Iris pigment epithelial cell (primary cell): ENCODE data around the gene RASSF4.

ENCODE experiments used
- DNase-seq: peaks from one replicate; pipeline ENCODE4 v3.0.0-alpha.2; 2011; ENCODE audit warnings: low read depth

Gene RASSF4

DNA sequence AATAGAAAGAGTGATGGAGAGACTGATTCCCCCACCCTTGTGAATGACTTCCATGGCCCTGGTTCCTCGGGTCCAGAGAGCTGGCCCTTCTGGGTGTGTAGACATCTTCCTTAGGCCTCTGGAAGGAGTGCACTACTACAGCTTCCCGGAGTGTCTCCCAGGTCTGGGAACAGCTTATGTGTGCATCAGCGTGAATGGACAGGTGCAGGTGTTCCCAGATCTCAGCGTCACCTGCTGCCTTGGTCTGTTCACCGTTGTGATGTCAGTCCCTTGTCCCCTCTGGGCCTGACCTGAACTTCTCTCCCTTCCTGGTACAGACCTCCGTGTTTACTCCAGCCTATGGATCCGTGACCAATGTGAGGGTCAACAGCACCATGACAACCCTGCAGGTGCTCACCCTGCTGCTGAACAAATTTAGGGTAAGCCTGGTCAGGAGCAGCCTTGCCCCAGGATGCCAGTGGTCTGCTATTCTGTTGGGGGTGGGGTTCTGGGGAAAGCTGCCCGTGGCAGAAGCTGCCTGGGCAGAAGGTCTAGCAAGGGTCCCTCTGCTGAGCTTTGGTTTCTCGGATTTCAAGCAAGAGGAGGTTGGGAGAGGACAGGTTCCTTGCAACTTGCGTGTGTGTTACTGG is 29.5 kb downstream of the RASSF4 start:
- no peak for DNase-seq

DNA sequence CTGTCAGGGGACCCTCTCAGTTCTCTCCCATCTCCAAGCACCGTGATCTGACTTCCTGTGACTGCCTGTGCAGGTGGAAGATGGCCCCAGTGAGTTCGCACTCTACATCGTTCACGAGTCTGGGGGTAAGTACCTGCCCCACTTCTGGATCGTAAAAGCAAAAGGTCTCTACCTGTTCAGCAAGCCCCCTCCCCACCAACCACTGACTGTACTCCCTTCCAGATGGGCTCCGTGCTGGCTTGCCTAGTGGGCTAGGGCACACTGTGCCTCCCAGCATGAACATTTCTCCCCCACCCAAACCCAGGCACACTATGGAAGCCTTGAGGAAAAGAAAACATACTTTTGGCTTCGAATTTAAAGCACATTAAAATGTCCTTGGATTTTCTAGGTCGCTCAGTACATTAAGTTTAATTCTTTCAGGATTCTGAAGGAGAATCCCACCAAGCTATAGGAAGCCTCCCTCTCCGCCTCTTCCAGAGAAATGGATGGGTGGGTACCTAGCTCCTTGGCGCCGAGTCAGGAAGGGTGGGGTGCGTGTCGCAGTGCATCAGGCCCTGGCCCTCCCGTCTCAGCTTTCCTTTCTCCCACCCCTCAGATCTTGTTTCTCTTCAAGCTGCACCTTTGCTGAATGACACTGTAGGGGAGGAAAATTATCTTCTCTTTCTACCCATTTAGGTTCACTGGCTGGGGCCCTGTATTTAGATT is 30.1 kb downstream of the RASSF4 start:
- DNase-seq = no peak

DNA sequence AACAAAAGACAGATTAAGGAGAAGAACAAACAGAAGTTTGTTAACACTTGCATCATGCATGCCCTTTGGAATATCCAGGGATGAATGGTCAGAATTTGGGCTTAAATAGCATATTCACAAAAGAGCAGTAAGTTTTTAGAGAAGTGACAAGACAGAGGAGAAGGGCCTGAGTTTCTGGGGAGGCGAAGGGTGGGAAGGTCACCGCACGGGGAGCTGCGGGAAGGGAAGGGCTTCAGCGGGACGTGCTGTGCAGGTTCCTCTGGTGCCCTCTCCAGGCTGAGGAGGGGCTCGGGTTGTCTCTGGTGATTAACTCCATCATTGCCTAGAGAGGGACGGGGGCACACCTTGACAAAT is 30.7 kb downstream of the RASSF4 start:
- DNase-seq = no peak

DNA sequence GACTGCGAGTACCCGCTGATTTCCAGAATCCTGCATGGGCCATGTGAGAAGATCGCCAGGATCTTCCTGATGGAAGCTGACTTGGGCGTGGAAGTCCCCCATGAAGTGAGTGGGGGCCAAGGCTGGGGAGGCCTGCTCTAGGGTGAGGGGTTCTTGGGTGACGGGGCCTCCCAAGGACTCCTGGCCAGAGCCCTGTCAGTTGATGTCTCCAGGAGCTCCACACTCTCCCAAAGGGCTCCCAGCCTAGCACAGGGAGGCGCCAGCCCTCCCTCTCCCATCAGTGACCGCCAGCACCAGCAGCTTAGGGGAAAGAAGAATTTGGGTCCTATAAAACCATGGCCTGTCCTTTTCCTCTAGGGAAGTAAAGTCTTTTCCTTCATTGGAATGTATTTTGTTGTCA is 31.4 kb downstream of the RASSF4 start:
- DNase-seq = no peak

DNA sequence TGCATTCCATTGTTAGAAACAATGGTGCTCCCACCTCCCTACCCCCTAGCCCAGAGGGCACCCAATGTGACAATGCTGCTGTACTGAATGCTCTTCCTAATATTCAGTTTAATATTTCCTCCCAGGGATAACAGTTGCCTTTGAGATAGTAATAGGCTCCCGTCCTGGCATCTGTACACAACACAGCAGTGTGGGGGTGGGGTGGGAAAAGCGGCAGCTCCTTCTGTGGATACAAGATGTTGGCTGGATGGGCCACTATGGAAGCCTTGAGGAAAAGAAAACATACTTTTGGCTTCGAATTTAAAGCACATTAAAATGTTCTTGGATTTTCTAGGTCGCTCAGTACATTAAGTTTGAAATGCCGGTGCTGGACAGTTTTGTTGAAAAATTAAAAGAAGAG is 32.0 kb downstream of the RASSF4 start:
- DNase-seq = no peak

DNA sequence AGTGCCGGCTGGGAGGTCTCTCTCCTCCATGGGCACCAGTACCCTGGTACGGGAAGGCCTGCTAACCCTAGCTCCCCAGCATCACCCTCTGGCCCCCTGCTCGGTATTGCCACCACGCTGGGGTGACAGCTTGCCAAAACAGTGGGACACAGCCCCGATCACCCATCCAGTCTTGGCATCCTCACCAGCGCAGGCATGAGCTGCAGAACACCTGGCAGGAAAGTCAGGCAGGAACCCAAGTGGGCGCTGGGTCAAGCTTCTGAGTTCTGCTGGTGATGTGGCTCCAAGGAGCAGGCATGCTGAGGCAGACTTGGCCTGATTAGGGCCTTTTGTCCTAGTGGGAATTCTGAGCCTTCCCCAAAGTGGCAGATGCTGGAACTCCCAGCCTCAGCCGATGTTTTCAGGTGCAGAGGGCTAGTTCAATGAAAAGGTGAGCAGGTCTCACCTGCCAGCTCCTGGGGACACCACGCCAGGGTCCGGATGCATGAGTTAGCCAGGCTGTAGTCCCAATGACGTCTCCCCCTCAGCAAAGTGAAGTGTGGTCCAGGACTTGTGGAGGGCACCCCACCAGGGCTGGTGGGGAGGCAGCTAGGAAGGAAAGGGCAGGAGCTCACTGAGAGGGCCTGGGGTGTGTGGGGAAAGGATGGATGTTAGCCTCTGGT is 32.6 kb downstream of the RASSF4 start:
- DNase-seq = no peak

DNA sequence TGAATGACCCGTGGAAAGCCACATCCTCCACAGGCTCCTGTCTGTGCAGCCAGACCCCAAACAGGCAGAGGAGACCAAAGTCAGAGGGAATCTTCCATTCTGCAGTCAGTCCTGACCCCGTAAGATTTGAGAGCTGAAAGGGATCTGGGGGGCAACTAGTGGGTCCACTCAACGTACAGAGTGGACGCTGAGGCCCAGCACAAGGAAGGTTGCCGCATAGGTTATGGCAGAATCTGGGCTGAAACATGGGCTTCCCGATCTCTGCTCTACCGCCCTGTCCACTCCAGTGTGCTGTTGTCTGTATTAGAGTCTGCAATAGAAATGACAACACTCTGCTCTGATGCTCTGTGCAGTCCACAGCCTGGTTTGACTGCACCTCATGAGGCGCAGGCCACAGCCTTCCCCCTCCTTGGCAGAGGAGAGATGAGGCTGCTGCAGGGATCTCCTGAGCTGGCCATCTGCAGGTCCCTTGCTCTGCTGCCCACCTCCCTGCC is 33.2 kb downstream of the RASSF4 start:
- no peak for DNase-seq

DNA sequence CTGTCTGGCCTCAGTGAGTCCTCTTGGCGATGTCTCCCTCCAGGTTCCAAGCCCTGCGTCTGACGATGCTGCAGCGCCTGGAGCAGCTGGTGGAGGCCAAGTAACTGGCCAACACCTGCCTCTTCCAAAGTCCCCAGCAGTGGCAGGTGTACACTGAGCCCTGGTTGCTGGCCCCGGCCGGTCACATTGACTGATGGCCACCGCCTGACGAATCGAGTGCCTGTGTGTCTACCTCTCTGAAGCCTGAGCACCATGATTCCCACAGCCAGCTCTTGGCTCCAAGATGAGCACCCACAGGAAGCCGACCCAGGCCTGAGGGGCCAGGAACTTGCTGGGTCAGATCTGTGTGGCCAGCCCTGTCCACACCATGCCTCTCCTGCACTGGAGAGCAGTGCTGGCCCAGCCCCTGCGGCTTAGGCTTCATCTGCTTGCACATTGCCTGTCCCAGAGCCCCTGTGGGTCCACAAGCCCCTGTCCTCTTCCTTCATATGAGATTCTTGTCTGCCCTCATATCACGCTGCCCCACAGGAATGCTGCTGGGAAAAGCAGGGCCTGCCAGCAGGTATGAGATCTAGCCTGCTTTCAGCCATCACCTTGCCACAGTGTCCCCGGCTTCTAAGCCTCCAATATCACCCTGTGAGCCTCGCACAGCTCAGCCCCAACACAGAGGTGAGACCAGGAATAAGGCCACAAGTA is 33.8 kb downstream of the RASSF4 start:
- no peak for DNase-seq

DNA sequence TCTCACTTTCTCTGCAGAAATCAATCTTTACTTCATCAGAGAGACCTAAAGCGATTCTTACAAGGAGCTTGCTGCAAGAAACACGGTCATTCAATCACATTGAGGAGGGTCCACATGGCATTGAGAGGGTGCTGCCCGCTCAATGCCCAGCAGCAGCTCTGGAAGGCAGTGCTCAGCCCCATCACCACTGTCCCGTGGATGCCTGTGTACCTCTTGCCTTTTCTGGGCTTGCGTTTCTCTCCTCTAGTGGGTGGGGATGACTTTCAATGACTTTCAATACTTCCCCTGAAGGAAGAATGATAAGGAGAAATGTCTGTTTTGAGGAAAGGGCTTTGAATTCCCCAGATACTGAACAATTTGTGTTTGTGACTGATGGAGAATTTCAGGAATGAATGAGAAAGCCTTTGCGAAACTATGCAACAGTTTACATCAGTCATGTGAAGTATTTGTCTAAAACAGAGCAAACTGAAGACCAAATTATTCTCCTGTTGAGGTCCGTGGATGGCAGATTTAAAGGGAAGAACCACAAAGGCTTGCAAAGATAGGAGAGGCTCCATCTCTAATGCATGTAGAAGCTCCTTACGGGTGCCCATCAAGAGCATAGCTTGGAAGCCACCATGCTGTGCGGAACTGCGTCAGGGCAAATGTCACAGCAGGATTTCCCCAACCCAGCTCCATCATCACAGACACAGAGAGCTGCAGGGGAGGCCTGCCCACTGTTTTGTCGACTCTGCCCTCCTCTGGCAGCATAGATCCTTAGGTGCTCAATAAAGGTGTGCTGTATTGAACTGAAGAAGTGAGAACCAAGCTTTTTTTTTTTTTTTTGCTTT is 34.5 kb downstream of the RASSF4 start:
- DNase-seq = peak; percentile 88

DNA sequence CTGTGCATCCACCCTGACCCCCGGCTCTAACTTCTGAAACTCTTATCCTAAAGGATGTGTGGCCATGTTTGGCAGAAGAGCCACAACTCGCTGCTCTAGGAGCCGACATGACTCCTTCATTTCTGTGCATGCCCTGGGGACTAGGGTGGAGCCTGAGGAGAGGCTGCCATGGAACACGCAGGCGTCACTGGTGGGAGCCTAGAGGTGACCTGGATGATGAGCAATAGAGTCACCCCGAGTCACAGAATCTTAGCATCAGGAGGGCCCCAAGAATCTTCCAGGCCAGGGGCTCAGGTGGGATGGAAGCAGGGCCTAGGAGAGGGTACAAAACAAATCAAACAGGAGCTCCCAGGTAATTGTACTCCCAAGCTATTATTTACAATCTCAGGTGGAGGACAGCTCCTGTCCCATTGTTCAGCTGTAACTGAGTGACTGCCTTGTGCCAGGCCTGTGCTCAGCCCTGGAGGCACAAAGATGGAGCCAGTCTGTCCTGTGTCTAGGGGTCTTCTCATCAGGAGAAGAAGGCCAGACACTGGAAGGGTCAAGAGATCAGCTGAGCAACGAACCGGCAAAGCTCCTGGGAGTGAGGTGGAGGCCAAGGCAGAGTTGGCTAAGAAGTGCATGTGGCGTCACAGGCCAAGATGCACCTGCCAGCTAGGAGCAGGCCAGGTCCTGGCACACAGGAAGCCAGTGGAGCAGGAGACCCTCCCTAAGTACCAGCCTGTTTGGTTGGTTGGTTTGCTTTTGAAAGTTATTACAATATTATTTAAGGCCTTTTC is 35.3 kb downstream of the RASSF4 start:
- DNase-seq = no peak

DNA sequence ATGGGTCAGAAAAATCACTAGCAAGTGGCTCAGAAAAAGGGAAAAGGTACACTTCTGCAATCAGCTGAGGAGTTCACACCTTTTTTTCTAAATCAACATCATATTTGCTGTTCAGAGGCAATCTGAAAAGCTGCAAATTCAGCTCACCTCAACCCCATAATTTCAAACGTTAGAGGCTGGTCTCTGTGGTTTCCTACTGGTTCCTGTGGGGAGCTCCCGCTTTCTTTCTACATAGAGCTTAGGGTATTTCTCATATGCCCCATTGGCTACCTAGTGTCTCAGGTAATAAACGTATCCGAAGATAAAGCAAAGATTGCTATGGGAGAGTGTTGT is 35.9 kb downstream of the RASSF4 start:
- DNase-seq = no peak

DNA sequence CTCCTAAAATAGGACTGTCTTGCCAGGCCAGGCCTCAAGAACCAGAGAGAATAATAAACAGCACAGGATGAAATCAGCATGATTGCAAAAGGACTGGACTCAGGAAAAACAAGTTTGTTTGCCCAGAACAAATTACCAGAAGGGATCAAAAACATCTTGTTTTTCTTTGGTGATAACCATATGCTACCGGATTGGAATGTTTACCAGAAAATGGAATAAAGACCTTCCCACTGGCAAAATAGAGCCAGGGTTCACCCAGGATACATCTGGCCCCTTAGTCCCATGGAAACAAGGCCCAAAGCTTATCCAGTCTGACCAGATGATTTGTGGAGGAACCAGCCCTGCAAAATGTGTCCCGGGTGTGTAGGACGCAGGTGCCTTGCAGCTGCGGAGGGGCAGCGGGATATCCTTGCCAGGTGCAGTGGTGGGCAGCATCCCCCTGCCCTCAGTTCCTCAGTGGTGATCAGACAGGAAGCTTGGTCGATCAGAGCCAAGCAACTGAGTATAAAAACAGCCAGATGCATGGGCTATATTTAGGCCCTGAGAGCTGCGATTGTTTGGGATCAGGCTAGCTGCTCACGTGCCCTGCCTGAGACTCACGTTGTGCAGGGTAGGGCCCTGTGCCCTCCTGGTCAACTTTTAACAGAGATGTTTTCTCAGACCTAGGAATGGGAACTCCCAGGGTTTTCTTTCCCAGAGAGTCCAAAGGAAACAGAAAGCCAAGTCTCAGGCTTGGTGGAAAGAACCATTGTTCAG is 36.5 kb downstream of the RASSF4 start:
- DNase-seq = peak; percentile 90

DNA sequence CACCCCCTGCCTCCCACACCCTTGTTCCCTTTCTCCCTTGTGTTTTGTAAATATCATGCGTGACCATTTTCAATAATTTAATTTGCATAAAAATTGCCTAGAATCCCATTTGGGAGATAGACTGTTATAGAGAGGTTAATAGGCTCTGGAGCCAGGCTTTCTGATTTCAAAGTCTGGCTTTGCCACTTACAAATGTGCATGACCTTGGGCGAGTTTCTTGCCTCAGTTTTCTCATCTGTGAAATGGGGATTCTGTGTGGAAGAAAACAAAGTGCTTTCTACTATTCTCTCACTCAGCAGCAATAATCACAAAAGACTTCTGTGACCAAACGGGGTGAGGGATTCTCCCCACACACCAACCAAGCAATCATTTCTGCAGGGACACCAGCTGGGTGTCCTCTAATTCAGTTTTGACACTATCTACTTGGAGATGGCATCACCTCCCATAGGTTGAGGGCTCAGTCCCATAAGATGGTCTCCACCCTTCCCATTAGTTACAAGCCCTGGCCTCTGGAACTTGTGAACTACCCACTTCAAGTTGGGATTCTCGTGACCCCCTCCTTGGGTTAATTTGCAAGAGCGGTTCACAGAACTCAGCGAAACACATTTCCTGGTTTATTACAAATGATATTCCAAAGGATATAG is 37.6 kb downstream of the RASSF4 start:
- DNase-seq = no peak

DNA sequence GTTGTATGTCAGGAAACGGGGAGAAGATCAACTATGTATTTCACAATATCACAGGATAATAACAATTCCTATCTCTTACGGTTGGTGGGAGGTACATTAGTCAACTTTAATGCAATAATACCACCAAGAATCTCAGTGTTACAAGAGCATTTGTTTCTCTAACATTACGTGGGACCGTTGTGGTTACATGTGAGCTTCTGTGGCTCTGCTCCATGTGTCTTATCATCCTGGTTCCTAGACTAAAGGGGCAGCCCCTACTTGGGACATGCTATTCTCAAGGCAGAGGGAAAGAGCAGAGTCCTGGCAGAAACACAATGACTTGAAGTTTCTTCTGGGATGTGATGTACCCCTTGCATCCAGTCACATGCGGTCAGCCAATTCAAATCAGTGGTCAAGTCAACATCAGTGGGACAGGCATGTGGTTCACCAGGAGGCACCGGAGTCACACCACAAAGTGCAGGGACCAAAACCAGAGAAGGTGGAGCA is 38.6 kb downstream of the RASSF4 start:
- DNase-seq = peak; percentile 95

DNA sequence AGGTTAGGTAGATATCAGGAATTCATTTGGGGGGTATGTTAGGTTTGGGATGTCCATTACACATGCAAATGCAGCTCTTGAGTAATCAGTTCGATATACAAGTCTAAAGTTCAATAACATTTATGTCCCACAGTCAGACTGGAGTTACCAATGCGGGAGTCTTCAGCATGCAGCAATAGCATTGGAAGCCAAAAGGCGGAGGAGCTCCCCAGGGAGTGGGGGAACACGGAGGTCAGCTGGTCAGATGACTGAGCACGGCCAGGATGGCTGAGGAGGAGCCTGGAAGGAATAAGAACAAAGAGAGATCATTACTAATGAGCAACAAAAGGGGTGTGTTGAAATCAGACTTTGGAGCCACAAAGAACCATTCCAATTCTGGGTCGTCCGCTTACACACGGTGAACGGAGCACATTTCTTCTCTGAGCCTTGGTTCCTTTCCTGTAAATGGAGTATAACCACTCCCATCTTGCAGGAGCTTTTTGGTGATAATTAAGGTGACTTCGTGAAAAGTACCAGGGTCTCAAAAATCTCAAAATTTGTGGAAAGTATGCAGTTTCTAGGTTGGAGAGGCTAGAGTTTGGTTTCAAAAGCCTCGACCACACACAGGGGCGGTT is 40.6 kb downstream of the RASSF4 start:
- peak; percentile 86 for DNase-seq

DNA sequence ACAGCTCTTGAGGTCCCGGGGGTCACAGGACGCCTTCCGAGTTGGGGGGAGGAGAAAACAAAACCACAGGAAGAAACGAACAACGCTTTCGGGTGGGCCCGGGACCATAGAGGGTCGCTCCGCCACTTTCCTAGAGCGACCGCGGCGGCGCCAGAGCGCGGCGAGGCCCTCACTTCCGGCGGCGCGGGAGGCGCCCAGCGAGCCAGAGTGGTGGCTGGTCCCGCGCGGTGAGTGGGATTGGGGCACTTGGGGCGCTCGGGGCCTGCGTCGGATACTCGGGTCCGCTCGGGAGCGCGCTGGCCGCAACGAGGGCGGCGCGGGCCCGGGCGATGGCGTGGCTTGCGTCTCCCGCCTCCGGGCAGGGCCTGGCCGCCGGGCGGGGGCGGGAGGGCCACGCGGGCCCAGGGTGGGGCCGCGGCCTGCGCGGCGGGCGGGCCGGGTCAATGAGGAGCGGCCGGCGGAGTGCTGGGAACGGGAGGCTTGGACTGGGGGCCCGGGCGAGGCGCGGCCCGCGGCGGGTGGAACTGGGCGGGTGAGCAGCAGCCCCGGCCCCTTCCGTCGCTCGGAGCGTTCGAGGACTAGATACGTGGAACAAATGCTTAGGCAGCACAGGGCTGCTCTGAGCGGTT is 41.3 kb downstream of the RASSF4 start, which contains the start of gene ZNF22:
Gene ZNF22, plus strand, starts transcription at position 172 of the 629 bp plus-strand sequence. CDS start 2,446 bp downstream, outside the sequence.
- peak; percentile 71 for DNase-seq

DNA sequence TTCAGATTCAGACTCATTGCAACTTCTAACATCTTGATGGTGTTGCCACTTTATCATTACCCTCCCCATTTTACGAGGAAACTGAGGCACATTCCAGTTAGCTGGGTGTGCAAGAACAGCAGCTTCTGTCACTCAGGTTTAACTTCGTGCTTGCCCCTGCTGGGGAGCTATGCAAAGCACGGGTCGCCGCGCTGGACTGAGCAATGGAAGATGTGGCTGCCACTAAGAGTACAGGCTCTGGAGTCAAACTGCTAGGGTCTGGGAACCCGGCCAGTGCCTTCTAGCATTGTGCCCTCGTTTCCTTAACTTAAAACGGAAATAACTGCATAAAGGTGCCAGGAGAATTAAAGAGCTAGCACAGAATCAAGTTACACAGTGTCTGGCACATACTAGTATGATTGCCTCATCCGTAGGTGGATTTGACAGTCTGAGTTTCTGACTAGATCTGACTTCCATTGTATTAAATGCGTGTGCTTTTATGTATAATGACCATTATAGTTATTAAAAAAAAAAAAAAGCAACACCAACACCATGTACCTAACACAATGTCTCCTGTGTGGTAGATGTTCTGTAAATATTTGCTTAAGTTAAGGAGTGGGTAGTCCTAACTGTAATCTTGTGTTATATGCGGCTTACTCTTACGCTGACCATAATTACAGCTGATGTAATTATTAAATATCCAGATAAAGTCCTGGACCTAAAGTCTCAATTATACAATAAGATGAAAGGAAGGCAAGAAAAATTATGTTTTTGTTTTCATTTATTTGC is 42.0 kb downstream of the RASSF4 start:
- DNase-seq = peak; percentile 86

DNA sequence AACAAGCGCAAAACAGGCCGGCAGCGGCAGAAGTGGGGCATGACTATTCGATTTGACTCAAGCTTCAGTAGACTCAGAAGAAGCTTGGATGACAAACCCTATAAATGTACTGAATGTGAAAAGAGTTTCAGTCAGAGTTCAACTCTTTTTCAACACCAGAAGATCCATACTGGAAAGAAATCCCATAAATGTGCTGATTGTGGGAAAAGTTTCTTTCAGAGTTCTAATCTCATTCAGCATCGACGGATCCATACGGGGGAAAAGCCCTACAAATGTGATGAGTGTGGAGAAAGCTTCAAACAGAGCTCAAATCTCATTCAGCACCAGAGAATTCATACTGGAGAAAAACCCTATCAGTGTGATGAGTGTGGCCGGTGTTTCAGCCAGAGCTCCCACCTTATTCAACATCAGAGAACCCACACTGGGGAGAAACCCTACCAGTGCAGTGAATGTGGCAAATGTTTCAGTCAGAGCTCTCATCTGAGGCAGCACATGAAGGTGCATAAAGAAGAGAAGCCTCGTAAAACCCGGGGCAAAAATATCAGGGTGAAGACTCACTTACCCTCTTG is 43.9 kb downstream of the RASSF4 start:
- no peak for DNase-seq
